Measurements from ENCODE around the gene RNASEH2A.

The RNASEH2A gene

DNA sequence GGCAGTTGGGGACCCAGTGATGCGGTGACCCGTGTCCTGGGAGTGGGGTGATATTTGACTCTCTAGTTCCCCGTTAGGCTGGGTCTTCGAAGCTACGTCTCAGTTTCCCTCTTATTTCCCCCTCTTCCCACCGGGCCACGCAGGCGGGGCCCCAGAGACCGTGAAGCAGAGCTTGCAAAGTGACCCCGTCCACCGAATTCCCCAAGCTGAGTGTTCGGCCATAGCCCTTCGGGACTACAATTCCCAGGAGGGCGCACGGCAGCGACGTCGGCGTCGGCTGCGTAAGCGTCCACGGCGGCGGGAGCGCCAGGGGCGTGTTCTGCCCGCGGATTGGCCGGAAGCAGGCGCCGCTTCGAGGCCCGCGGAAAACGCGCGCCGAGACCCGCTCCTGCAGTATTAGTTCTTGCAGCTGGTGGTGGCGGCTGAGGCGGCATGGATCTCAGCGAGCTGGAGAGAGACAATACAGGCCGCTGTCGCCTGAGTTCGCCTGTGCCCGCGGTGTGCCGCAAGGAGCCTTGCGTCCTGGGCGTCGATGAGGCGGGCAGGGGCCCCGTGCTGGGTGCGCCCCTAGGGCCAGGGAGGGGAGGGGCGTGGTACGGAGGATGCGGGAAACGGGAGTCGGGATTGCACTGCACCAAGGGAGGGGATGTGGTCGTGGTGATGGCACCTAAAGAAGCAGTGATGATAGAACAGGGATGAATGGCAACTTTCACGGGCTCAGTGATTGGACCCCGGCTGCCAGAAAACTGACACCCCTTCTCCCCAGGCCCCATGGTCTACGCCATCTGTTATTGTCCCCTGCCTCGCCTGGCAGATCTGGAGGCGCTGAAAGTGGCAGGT, at the start of gene RNASEH2A:
RNASEH2A (plus strand) TSS at position 343 of the 840 bp plus-strand sequence; CDS start at position 433, 90 bp downstream.
- peak; percentile 85 to 87 for DNase-seq (ENCODE audit: low read depth in 2 of 2)

DNA sequence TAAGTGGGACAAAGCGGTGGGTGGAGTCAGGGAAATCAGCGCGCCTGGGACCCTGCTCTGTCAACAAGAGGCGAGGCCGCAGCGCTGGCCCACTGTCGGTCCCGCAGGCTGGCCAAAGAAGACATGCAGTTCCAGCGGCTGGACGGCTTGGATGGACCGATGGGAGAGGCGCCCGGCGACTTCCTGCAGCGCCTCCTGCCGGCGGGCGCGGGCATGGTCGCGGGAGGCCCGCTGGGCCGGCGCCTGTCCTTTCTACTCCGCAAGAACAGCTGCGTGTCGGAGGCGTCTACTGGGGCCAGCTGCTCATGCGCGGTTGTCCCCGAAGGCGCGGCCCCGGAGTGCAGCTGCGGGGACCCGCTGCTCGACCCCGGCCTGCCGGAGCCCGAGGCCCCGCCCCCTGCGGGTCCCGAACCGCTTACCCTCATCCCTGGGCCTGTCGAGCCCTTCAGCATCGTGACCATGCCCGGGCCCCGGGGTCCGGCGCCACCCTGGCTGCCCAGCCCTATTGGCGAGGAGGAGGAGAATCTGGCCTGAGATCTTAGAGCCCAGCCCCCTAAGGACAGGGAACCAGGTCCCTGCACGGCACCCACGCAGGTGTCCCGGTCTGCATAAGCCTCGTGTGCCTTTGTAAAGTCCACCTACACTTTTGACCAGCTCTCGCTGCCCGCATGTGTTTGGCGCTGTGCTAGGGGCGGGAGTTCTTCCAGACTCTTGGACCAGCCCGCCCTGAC, 48.7 kb upstream of the RNASEH2A start:
- peak; percentile 63 to 64 for DNase-seq (ENCODE audit: low read depth in 2 of 2)

DNA sequence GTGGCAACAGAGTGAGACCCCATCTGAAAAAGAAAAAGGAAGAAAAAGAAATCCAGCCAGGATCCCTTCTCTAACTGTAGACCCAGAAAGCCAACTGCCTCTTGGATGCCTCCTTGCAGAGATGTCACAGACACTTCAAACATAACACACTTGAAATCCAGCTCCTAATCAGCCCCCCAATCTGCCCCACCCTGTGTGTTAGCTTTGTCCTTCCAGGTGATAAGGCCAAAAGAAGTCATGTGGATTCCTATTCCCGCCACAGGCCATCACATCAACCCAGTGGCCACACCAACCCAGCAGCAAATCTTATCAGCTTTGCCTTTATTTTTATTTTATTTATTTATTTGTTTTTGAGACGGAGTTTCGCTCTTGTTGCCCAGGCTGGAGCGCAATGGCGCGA, 46.7 kb upstream of the RNASEH2A start:
- DNase-seq (ENCODE audit: low read depth in 2 of 2) = no peak

DNA sequence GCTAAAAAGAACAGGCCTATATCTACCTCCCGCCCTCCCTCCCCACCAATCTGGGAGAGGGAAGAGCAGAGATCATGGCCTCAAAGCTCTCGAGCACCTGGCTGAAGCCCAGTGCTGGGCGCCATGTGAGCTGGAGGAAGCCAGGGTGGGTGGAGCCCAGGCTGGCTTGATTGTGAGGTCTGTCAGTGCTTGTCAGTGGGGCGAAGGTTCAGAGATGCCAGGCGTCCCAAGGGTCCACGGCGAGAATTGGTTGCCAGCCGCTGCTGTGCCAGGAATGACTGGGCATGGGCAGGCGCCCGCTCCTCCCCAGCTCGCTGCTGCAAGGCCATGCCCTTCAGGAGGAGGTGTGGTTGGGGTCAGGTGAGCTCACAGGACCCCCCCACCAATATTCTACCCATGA, 43.3 kb upstream of the RNASEH2A start:
- no peak for DNase-seq (ENCODE audit: low read depth in 2 of 2)

DNA sequence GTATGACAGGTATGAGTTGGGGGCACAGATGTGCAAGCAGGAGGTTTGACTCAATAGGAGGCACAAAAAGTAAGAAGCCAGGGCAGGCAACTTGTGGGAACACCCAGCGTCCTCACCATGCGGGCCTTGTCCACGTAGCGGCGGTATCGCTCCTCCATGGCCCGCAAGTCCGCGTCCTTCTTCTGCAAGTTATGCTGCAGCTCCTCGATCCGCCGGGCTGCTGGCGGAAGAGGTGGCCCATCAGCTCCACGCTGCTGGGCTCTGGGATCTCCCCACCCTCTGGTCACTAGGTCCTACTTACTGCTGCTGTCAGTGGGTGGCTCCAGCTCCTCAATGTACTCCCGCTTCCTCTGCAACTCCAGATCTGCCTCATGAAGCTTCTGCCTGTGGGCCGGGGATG, 41.7 kb upstream of the RNASEH2A start:
- DNase-seq (ENCODE audit: low read depth in 2 of 2) = no peak

DNA sequence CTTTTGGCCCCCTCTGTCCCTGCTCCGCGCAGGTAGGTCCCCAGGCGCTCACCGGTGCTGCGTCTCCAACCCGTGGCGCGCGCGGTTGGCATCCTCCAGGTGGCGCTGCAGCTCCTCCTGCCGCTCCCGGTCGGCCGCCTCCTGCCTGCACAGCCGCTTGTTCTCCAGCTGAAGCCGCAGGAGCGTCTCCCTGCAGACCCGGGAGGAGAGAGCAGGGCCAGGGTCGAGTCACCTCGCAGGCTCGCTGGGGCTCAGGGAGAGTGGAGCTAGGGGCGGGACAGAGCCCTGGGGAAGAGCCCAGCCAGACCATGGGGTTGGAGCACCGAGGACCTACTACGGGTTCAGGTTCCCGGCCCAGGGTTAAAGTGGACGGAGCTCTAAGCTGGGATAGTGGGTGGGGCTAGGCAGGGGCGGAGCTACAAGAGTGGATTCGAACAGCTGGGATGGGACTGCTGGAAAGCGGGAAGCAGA, 40.3 kb upstream of the RNASEH2A start:
- DNase-seq (ENCODE audit: low read depth in 2 of 2) = peak in 1 of 2 donors; percentile 73

DNA sequence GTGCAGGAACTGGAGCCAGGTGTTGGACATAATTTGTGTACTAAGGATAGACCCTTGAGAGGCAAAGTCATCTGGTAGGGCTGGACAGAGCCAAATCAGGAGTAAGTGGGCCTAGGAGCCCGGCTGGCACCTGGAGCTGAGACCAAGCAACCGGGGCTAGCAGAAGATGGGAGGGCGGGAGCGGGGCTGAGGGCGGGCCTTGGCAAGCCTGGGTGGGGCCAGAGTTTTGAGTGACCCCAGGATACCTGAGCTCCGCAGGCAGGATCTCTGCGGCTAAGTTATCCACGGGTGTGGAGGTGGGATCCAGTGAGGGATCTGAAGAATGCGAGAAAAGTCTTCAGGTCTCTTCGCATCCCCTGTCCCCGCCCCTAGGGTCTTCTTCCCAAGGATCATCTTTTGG, 39.2 kb upstream of the RNASEH2A start:
- no peak for DNase-seq (ENCODE audit: low read depth in 2 of 2)

DNA sequence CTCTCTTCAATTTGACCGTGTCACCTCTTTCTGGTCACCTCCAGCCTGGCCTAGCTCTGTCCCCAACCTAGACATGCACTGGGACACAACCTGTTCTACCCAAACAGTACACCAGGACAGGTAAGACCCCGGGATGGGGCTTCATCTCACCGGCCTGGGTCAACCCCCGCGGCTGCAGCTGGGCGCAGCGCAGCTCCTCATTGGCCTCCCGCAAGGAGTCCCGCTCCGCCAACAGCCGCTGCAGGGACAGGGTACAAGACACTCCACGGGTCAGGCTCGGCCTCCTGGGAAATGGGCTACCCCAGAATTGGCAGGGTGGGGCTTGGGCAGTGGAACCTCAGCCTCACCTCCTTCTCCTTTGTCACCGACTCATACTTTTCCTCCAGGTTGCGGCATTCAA, 38.7 kb upstream of the RNASEH2A start:
- DNase-seq (ENCODE audit: low read depth in 2 of 2) = no peak

DNA sequence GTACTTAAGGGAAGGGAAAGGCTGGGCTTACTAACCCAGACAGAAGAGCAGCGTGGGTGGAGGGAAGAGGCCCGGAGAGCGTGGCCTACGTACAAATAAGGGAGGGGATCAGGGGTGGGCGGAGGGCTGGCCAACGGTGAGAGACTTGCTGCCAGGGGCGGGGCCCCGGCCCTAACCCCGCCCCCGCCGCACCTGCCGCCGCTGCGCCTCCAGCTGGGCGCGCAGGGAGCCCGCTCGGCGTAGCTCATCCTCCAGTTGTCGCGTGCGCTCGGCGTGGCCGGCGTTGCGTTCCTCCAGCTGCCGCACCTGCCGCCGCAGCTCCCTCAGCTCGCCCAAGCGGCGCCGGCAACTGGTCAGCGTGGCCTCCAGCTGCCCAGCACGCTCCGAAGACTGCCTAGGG, 36.7 kb upstream of the RNASEH2A start:
- no peak for DNase-seq (ENCODE audit: low read depth in 2 of 2)

DNA sequence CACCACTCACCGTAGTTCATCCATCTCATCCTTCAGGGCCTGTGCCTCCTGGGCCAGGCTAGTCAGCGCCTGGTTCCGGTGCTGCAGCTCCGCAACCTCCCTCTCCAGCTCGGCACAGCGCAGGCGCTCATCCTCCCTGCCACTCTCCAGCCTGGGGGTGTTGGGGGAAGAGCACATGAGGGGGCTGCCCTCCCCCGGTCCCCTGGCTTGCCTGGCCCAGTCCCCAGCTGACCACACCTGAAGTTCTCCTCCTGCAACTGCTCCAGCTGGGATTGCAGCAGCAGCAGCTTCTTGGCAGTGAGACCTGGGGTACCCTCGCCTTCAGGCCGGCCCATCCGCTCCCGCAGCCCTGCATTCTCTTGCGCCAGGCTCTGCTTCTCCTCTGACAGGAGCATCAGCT, 35.5 kb upstream of the RNASEH2A start:
- DNase-seq (ENCODE audit: low read depth in 2 of 2) = no peak

DNA sequence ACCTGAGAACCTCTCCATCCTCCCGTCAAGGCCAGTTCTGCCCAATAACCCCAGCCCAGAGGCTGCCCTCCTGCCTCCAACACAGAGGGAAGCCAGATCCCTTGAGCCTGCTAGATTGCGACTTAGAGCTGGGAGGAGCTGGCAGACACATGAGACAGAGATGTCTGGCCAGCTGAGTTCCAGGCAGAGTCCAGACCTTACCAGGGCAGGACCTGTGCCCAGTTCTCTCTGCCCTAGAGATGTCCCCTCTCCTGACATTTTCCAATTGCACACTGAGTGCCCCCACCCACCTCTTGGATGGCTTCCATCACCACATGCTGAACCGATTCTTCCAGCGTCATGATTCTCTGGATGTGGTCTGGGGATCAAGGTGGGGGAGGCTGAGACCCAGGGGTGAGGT, 34.1 kb upstream of the RNASEH2A start:
- no peak for DNase-seq (ENCODE audit: low read depth in 2 of 2)

DNA sequence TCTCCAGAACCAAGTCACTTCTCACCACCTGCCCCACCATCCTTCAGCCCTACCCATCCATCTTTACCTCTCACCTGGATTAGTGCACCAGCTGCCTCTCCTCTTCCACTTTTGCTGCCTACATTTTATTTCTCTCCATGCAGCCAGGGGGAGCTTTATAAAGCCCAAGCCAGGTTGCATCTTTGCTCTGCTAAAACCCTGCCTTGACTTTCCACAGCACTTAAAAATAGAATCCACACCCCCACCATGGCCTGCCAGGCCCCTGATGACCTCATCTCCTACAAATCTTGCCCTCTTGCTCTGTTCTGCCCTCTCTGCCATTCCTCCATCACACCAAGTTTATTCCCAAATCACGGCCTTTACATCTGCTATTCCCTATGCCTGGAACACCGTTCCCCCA, 32.8 kb upstream of the RNASEH2A start:
- no peak for DNase-seq (ENCODE audit: low read depth in 2 of 2)

DNA sequence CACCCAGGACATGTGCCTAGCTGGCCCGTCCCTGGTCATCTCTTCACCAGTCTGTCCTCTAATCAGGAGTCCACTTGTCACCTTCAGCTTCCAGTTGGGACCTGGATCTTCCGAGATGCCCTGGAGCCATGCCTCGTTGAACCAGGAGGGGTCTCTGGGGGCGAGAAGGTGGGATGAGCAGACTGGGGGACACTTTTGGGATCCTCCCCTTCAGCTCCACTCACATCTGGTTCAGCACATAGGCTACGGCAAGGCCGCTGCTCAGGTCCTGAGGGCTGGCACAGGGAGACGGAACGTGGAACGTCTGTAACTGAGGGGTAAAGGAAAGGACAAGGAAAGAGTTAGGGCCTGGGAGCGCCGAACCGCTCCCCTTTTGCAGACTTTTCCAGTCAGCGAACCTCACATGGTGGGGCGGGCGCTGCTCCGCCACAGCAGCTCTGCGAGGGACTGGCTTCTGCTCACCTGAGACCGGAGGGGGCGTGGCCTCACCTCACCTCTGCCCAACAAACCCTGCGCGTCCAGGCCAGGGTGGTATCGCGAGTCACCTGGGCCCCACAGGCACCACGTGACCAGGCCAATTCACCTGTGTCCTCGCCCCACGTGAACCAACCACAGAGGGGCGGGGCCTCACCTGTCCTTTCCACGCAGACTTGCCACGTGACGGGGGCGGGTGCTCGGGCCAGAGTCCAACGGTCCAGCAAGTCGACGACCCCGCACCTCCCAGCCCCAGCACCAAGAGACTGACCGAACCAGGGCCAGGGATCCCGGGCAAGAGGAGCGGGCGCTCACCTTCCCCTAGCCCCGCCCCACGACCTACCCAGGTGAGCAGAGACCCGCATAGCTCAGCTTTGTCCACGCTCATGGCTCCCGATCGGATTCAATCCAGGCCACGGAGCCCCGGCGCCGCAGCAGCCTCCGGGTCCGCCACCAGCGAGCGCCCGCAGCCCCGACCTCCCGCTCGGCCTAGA, 31.5 kb upstream of the RNASEH2A start, which contains the start of gene HOOK2:
HOOK2 (minus strand) TSS at position 965 of the 968 bp plus-strand sequence; CDS start at position 862, 103 bp downstream.
- DNase-seq (ENCODE audit: low read depth in 2 of 2) = no peak

DNA sequence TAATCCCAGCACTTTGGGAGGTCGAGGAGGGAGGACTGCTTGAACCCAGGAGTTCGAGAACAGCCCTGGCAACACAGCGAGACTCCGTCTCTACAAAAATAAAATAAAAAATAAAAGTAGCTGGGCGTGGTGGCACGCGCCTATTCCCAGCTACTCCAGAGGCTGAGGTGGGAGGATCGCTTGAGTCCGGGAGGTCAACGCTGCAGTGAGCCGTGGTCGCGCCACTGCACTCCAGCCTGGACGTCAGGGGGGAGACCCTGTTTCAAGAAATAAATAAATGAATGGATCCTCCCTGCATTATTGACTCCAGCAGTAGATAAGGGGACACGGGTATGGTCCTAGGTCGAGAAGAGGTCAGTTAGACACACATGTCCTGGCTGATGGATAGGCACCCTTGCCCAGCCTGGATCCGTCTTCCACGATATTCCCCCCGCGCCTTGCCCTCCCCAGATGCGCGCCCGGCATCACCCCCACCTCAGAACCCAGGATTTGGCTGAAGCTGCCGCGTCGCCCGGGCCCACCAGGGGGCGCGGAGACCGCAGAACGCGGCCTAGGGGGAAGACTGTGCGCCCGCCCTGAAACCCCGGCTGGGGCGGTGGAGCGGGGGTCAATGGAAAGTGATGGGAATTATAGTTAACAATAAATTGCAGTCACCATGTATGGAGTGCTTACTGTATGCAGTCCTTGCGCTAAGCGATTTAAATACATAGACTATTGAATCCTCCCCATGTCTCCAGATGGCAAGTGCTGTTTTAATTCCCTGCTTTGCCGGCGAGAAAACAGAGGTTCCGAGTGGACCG, 29.0 kb upstream of the RNASEH2A start:
- DNase-seq (ENCODE audit: low read depth in 2 of 2) = peak; percentile 74 to 80

DNA sequence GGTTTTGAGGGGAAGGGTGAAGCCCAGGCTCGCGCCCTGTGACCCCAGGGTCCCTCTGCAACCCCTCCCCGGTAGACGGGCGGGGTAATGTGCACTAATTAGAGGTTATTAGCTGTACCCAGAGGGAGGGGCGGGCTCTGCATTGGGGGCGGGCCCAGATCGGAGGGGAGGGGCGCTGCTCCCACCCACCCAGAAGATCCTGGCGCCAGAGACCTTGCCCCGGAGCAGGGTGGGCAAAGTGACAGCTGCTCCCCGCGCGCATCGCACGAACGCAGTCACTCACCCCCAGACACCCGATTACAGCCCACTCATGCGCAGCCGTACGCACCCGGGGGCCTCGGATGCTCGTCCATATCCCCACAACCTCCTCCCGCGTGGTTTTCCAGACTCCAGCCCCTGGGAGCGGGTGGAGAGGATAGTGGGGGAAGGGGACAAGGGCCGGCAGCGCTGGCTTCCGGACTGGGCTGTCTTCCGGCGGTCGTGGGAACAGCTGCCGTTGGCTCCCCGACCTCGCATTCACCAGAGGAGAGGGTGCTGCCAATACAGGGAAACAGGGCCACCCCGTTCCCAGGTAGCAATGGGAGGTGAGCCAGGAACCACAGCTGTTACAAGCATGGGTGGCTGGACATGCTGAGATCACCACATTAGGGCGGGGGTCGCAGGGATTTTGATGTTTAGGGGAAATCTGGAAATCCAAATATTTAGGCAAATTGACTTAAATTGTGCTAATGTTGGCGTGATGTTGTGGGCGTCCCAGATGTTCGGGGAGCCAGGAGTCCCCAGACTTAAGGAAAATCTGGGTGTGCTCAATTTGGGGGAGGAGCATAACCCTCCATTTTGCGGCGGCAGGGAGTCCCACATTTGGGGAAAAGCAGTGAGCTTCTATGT, 28.1 kb upstream of the RNASEH2A start:
- DNase-seq (ENCODE audit: low read depth in 2 of 2) = no peak

DNA sequence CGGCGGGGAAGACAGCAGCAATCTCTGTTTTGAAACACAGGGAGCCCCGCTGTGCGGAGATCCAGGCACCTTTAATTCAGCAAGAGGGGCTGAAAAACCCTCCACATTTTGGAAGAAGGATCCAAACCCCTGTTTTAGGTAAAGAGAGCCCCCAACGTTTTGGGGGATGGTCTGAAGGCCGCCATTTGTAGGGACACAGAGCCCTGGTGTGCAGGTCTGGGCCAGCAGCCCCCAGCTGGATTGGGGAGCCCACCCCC, 27.6 kb upstream of the RNASEH2A start:
- DNase-seq (ENCODE audit: low read depth in 2 of 2) = no peak

DNA sequence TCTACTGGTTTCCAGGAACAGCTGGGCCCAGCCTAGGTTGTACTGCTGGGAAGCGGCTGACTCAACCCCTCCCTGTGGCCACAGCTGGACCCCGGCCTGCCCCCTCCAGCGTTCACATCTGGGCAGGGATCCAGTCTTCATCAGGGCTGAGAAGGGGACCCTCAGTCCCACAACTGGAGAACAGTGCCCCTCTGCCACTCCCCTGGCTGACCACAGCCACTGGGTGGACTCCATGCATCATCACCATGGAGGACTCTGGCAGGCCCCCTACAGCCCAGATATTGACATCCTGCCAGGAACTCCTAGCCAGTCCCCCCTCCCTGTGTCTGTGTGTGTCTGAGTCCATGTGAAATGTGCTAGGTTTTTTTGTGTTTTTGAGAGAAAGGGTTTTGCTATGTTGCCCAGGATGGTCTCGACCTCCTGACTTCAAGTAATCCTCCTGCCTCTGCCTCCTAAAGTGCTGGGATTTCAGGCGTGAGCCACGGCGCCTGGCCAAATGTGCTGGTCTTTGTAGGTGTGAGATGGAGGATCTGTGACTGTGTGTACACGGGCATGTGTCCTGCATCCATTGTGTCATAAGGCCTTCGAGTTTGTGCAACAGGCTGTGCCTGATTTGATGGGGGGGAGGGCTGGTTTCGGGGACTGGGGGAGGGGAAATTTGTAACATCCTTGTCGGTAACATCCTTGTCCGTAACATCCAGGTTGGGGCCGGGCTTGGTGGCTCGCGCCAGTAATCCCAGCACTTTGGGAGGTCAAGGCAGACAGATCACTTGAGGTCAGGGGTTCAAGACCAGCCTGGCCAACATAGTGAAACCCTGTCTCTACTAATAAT, 27.0 kb upstream of the RNASEH2A start:
- DNase-seq (ENCODE audit: low read depth in 2 of 2) = no peak

DNA sequence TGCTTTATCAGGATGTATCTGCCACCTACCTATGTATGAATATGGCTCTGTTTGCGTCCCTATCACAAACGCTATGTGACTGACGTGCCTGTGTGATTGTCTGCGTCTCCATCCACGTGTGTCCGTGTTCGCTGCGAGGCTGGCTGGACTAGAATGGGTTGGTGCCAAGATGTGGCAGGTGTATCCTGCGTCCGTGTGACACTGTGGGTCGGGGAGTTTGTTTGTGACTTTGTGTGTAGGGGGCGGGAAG, 24.3 kb upstream of the RNASEH2A start:
- no peak for DNase-seq (ENCODE audit: low read depth in 2 of 2)

All from stimulated activated CD8-positive, alpha-beta memory T cell treated with anti-CD3 and anti-CD28 coated beads, Interleukin-15, amount 100 ng/mL, for 48 hours (primary cell).